ENCODE measurements around the gene ITGB3.

ITGB3 gene

DNA sequence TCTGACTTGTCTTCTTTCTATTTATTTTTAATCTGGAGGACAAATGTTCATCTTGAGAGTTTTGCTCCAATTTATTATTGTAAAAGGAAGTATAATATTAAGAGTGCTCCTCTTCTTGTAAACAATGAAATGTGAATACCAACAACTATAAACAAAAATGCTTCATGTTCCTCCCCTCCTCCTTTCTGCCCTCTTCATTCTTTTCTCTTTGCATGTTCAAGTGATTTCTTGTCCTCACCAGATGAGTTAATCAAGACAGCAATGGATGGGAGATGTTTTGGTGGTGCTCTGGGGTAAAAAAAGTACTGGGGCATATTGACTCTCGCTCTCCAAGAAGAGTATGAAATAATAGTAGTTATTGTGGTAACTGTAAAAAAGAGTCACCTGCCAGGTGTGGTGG, 24.3 kb downstream of the ITGB3 start:
- TF ChIP-seq, protein P1, sequence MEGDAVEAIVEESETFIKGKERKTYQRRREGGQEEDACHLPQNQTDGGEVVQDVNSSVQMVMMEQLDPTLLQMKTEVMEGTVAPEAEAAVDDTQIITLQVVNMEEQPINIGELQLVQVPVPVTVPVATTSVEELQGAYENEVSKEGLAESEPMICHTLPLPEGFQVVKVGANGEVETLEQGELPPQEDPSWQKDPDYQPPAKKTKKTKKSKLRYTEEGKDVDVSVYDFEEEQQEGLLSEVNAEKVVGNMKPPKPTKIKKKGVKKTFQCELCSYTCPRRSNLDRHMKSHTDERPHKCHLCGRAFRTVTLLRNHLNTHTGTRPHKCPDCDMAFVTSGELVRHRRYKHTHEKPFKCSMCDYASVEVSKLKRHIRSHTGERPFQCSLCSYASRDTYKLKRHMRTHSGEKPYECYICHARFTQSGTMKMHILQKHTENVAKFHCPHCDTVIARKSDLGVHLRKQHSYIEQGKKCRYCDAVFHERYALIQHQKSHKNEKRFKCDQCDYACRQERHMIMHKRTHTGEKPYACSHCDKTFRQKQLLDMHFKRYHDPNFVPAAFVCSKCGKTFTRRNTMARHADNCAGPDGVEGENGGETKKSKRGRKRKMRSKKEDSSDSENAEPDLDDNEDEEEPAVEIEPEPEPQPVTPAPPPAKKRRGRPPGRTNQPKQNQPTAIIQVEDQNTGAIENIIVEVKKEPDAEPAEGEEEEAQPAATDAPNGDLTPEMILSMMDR (conservative IDR thresholded peaks at IDR 0.05; ENCODE audit: control insufficient read depth, insufficient read depth, low read depth, low read length): no peak
- DNase-seq (ENCODE audit: low read depth): no peak
- no peak overlapping the region for H3K4me3 ChIP-seq (ENCODE audit: control insufficient read depth, low read depth, low read length)

DNA sequence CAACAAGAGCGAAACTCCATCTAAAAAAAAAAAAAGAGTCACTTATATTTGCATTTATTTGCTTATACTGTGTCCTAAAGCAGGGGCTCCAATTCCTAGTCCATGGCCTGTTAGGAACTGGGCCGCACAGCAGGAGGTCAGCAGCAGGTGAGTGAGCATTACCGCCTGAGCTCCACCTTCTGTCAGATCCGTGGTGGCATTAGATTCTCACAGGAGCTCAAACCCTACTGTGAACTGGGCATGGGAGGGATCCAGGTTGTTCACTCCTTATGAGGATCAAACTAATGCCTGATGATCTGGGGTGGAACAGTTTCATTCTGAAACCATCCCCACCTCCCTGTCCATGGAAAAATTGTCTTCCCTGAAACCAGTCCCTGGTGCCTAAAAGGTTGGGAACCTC, 24.9 kb downstream of the ITGB3 start:
- TF ChIP-seq, protein P1 (conservative IDR thresholded peaks at IDR 0.05; ENCODE audit: control insufficient read depth, insufficient read depth, low read depth, low read length): no peak
- H3K4me3 ChIP-seq (ENCODE audit: control insufficient read depth, low read depth, low read length): no peak overlapping the region
- no peak for DNase-seq (ENCODE audit: low read depth)

DNA sequence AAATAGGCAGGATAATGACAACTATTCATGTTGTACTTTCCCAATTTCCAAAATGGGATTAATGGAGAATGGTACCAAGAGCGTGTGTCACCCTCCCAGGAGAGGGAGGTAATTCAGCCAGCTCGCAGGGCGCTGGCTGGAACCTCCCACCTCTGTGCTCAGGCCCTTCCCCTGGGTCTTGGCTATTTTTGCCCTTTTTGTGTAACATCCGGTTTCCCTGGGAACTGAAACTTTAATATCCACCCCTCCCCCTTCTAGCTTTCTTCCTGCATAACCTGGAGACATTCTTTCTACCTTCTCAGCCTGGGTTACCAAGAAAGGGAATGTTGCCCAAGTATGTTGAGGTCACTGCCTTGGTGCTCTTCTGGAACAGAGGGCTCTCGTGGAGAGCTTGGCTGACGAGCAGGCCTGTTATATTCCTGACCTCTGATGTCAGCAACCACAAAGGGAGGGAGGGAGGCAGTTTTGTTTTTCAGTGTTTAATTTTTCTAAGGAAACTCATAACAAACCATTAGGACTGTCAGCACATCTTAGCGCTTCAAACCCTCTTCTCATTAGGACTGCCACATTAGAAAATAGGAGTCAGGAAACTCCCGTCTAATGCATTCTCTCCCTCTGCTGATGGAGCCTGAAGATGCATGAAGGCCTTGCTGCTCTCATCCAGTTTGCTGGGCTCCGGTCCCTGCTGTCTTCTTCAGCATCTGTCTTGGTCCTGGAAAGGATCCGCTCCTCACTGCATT, 25.6 kb downstream of the ITGB3 start:
- peak; percentile 99 for DNase-seq (ENCODE audit: low read depth)
- TF ChIP-seq, protein P1 (conservative IDR thresholded peaks at IDR 0.05; ENCODE audit: control insufficient read depth, insufficient read depth, low read depth, low read length): peak; percentile 23
- no peak overlapping the region for H3K4me3 ChIP-seq (ENCODE audit: control insufficient read depth, low read depth, low read length)

DNA sequence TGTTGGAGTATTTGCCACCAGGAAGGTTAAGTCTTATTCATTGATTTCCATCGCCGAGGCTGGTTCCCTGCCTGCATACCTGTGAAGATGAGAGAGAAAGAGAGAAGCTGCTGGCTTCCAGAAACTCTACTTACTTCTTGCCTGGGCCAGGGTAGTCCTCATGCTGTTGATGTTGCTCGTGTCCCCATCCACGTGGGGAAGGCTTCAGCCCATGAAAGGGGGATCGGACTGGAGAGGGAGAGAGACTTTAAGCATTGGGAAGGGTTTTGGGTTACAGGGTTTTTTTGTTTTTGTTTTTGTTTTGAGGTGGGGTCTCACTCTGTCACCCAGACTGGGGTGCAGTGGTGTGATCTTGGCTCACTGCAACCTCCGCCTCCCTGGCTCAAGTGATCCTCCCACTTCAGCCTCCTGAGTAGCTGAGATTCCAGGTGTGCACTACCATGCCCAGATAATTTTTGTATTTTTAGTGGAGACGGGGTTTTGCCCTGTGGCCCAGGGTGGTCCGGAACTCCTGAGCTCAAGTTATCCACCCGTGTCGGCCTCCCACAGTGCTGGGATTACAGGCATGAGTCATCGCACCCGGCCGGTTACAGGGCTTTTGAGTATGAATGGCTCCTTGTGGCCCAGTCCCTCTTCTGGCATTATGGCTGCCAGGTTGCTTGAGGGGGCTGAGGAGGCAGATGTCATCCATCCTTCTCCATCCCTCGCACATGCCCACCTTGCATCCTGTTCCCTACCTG, 26.6 kb downstream of the ITGB3 start:
- TF ChIP-seq, protein P1 (conservative IDR thresholded peaks at IDR 0.05; ENCODE audit: control insufficient read depth, insufficient read depth, low read depth, low read length): no peak
- peak; percentile 52 for DNase-seq (ENCODE audit: low read depth)
- no peak overlapping the region for H3K4me3 ChIP-seq (ENCODE audit: control insufficient read depth, low read depth, low read length)

DNA sequence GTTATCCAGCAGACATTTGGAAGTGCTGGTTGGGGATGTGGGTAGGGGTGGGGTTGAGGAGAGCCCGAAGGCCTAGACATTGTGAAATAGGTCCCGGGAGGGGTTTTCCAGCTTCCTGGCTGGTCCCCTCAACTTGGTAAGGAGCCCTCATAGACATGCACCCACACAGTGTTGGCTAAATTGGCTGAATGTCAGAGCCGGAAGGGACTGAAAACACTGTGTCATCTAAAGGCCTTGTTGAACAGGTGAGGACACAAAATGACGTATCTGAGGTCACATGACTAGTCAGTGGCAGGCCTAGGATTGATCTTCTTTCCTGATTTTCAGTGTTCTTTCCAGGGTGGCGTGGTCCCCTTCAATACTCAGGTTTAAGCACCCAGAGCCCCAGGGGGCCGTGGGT, 27.6 kb downstream of the ITGB3 start:
- H3K4me3 ChIP-seq (ENCODE audit: control insufficient read depth, low read depth, low read length): no peak overlapping the region
- DNase-seq (ENCODE audit: low read depth): no peak
- TF ChIP-seq, protein P1 (conservative IDR thresholded peaks at IDR 0.05; ENCODE audit: control insufficient read depth, insufficient read depth, low read depth, low read length): no peak

DNA sequence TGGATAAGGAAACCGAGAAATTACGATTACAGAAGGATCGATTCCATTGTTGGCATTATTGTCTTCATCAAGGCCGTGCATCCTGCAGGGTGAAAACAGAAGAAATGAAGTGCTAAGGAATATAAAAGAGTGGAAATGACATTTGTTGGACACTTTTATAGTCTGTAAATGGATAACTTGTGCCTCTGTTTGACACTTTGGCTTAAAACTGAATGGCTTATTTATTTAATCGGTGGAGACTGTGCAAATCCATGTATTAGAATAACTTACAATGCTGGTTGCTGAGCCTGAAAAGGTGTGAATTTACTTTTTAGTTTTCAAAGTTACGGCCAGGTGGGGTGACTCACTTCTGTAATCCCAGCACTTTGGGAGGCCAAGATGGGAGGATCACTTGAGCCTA, 31.4 kb downstream of the ITGB3 start:
- H3K4me3 ChIP-seq (ENCODE audit: control insufficient read depth, low read depth, low read length): no peak overlapping the region
- no peak for DNase-seq (ENCODE audit: low read depth)
- TF ChIP-seq, protein P1 (conservative IDR thresholded peaks at IDR 0.05; ENCODE audit: control insufficient read depth, insufficient read depth, low read depth, low read length): no peak

Measured in fibroblast of mammary gland (primary cell).